NB4 (cell line): ENCODE data around the gene CBFA2T3.

Source experiments
- DNase-seq: peaks from one replicate; pipeline ENCODE4 v3.0.0; 2010; ENCODE audit warnings: low read depth
- H3K4me3 ChIP-seq: one replicate; pipeline ENCODE4 v1.5.1; 2011; ENCODE audit warnings: mild to moderate bottlenecking, low read depth, low read length, moderate library complexity
- MYC ChIP-seq: IDR thresholded peaks from 2 replicates; pipeline ENCODE4 v1.6.1; 2011; ENCODE audit warnings: low read depth, low read length
- POLR2A ChIP-seq: IDR thresholded peaks from 2 replicates; pipeline ENCODE4 v1.6.1; 2011; ENCODE audit warnings: mild to moderate bottlenecking; ENCODE audit not compliant: insufficient read length; ENCODE audit errors: extremely low read depth
- TF ChIP-seq, protein P1 (sequence below): IDR thresholded peaks from one replicate; pipeline ENCODE4 v1.5.1; 2012; ENCODE audit warnings: low read depth, low read length
- TF ChIP-seq, protein P2 (sequence below): IDR thresholded peaks from 2 replicates; pipeline ENCODE4 v1.6.1; 2011; ENCODE audit warnings: low read depth, low read length

The CBFA2T3 gene

DNA sequence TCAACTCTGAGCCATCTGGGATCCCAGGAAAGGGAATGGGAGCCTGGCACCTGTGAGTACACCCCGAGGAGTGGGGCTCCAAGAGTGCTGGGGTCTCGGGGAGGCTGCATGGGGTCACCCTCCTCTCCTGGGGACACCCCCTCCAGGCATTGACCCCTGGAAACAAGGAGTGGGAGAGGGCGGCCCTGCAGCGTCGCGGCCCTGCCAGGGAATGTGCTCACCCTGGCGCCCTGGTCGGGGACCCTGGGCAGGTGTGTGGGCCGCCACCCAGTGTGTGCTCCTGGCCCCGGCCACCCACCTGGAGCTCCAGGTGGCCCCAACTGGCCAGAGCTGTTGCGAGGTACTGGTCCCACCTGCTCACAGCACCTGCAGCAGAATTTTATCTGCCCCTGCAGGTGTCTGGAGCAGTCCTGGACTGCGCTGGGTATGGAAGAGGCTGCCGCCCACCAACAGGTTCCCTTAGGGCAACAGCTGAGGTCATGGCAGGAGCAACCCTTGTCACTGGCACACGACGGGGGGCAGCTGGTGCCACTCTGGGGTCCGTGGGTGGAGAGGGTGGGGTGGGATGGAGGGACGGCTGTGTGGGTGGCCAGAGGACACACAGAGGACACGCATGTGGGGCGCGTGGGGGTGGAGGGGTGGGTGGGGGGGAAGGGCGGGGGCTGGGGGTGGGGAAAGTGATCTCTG, 105.1 kb downstream of the CBFA2T3 start:
- DNase-seq, result no peak
- TF ChIP-seq MYC (no peak), POLR2A (no peak)
- TF ChIP-seq, protein P1, sequence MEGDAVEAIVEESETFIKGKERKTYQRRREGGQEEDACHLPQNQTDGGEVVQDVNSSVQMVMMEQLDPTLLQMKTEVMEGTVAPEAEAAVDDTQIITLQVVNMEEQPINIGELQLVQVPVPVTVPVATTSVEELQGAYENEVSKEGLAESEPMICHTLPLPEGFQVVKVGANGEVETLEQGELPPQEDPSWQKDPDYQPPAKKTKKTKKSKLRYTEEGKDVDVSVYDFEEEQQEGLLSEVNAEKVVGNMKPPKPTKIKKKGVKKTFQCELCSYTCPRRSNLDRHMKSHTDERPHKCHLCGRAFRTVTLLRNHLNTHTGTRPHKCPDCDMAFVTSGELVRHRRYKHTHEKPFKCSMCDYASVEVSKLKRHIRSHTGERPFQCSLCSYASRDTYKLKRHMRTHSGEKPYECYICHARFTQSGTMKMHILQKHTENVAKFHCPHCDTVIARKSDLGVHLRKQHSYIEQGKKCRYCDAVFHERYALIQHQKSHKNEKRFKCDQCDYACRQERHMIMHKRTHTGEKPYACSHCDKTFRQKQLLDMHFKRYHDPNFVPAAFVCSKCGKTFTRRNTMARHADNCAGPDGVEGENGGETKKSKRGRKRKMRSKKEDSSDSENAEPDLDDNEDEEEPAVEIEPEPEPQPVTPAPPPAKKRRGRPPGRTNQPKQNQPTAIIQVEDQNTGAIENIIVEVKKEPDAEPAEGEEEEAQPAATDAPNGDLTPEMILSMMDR, result no peak
- TF ChIP-seq, protein P2, sequence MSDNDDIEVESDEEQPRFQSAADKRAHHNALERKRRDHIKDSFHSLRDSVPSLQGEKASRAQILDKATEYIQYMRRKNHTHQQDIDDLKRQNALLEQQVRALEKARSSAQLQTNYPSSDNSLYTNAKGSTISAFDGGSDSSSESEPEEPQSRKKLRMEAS, result no peak
- no peak overlapping the region for H3K4me3 ChIP-seq

DNA sequence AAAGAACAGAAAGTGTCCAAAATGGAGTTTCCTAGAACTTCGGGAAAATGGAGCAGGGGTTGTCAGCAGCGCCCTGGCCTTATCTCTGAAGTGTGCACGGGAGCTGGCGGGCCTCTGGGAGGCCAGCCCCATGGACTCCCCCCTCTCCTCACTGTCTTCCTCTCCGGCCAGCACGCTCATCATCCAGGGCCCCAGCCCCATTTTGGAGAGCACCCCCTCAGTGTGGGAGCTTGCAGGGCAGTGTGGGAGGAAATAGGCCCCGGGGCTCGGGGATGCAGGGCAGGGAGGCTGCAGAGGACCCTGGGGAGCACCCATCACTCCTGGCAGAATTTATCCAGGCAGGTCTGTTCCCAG, 105.7 kb downstream of the CBFA2T3 start:
- no peak overlapping the region for H3K4me3 ChIP-seq
- no peak for TF ChIP-seq POLR2A
- TF ChIP-seq, protein P1, result no peak
- TF ChIP-seq, protein P2, result no peak
- no peak for TF ChIP-seq MYC

DNA sequence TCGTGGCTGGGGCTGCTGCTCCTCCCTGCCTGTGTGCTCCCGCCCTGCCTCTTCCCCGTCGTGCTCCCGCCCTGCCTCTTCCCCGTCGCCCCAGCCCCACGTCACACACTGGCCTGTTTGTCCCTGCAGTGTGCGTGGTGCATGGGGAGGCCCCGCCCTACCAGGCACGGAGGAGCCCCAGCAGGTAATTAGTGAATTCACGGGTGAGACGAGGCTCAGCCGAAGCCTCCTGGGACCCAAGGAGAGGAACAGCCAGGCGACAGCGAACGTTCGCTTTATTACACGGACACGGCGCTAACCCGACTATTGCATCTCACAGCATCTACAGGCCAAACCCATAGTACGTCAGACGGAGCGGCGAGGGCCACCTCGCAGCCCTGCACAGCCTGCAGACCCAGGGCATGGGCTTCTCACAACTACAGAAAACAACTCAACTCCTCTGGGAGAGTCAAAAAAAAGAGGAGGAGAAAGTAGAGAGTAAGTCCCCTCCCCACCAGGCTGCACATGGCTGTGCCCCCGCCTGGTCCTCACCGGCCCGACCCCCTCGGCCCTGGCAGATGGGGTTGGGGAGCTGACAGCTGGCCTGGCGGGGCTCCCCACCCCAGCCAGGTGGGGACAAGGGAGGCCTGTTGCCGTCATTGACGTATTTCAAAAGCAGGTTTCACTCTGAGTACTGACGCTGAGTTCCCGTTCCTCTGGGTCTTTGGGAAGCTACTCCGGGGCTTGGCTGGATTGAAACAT, 106.2 kb downstream of the CBFA2T3 start:
- TF ChIP-seq MYC (no peak), POLR2A (no peak)
- TF ChIP-seq, protein P1, result no peak
- TF ChIP-seq, protein P2, result no peak
- DNase-seq, result peak; percentile 68
- no peak overlapping the region for H3K4me3 ChIP-seq

More for the DNA sequence above, 105.7 kb downstream of the CBFA2T3 start:
- DNase-seq, result no peak

- no peak for DNase-seq
- TF ChIP-seq, protein P2, result no peak
- no peak for TF ChIP-seq MYC
- TF ChIP-seq, protein P1, result no peak
- TF ChIP-seq POLR2A, result no peak
- H3K4me3 ChIP-seq, result no peak overlapping the region
These were observed 107.4 kb downstream of the CBFA2T3 start for GRCh38 chr16:88869673-88869980.

DNA sequence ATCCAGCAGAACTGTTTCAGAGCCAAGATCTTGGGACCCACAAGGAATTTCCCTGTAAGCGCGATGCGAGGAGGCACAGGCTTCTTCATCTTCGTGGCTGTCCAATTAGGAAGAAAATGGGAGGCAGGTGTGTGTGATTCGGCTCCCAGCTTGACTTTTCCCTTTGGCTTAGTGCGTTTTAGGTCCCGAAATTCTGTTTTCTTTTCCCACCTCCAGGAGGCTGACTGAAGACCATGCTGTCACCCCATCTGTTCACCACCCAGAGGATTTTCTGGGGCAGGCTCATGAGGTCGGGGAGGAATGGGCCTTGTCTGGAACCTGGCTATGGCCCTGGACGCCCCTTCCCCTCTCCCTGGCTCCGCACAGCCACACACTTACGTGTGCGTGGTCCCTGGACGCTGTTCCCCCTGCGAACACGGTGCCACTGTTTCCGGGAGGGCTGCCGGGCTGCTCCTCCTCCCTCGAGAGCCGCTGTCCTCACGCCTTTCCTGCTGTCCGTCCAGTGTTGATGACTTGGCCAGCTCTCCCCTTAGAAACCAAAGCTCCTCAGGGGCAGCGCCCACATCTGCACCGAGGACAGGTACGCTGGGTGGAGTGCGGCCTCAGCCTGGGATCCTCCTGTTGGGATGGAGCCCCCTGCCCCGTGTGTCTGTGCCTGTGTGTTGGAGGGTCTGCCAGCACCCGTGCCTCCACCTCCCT, 107.9 kb downstream of the CBFA2T3 start:
- no peak overlapping the region for H3K4me3 ChIP-seq
- TF ChIP-seq MYC (no peak), POLR2A (no peak)
- TF ChIP-seq, protein P2, result no peak
- TF ChIP-seq, protein P1, result no peak
- DNase-seq, result no peak
